ENCODE results near the gene CPEB4.

DNA sequence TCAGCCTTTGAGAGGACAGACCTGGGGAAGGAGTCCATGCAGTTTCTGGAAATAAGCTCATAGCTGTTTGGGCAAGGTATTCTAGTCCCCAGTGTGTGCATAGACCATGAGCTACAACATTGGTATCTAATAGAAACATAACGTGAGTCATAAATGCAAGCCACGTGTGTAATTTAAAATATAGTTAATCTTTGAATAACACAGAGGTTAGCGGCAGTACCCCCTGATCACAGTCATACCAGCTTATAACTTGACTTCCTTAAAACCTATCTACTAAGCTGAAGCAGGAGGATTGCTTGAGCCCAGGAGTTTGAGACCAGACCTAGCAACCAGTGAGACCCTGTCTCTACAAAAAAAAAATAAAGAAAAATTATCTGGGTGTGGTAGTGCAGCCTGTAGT is 46.4 kb upstream of the CPEB4 start:
- no peak for TF ChIP-seq ZFP30 (CRISPR knock-in tag; IDR thresholded peaks at IDR 0.05)
- no peak for TF ChIP-seq ZFP3 (CRISPR knock-in tag; IDR thresholded peaks at IDR 0.05)
- no peak for TF ChIP-seq ZNF70 (CRISPR knock-in tag; IDR thresholded peaks at IDR 0.05)
- TF ChIP-seq, protein P1, sequence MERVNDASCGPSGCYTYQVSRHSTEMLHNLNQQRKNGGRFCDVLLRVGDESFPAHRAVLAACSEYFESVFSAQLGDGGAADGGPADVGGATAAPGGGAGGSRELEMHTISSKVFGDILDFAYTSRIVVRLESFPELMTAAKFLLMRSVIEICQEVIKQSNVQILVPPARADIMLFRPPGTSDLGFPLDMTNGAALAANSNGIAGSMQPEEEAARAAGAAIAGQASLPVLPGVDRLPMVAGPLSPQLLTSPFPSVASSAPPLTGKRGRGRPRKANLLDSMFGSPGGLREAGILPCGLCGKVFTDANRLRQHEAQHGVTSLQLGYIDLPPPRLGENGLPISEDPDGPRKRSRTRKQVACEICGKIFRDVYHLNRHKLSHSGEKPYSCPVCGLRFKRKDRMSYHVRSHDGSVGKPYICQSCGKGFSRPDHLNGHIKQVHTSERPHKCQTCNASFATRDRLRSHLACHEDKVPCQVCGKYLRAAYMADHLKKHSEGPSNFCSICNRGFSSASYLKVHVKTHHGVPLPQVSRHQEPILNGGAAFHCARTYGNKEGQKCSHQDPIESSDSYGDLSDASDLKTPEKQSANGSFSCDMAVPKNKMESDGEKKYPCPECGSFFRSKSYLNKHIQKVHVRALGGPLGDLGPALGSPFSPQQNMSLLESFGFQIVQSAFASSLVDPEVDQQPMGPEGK (CRISPR knock-in tag; IDR thresholded peaks at IDR 0.05; ENCODE audit: borderline replicate concordance), result no peak
- TF ChIP-seq RARB (CRISPR knock-in tag; IDR thresholded peaks at IDR 0.05), result no peak
- no peak for TF ChIP-seq ARNTL (CRISPR knock-in tag; IDR thresholded peaks at IDR 0.05; ENCODE audit: borderline replicate concordance, low read depth)

Data from SK-N-SH treated with all-trans-retinoic acid at 6 μM for 48 hours (cell line).